ENCODE results near the gene COX14. TPM values are rescaled to one million over a fixed set of nuclear protein-coding genes. Genes with fewer than 3 reads are reported as not detected.
"Not testable (repeated sequence)": the region's sequence is repeated elsewhere in the genome, so short reads cannot be mapped to it uniquely, and the experiment has no call there.

COX14 gene
- total and polyA plus RNA-seq, 2 experiments from 2014 or later, result 53.4 to 122 TPM

GRCh38 chr12:50082644-50083043 lies 29.4 kb upstream of the COX14 start:
- Histone ChIP-seq H2AFZ (no peak overlapping the region), H3K4me3 (no peak overlapping the region), H3K27me3 (replicated peaks; ENCODE audit: insufficient read depth) (no peaks in the 10 kb centered on the region), H4K20me1 (ENCODE audit: insufficient read depth) (no peaks in the 10 kb centered on the region), H3K9me3 (ENCODE audit: low read depth) (no peaks in the 10 kb centered on the region), H3K27ac (no peak overlapping the region), H3K9ac (no peak overlapping the region), H3K36me3 (ENCODE audit: low read depth) (no peaks in the 10 kb centered on the region), H3K79me2 (ENCODE audit: insufficient read depth) (peaks cover 22% of the 10 kb centered on the region), H3K4me2 (ENCODE audit: unreplicated experiment) (no peak overlapping the region), H3K9me2 (ENCODE audit: insufficient read depth) (no peaks in the 10 kb centered on the region), H3K4me1 (ENCODE audit: insufficient read depth) (peaks cover 14% of the 10 kb centered on the region), H3F3A (ENCODE audit: insufficient read depth) (peaks cover 18% of the 10 kb centered on the region)
- no peak for DNase-seq
- WGBS, 2 experiments (ENCODE audit: low coverage in 1 of 2, low lambda C conversion rate in 2 of 2, missing lambda C conversion rate in 2 of 2), result 78 to 82% methylated on average over 7 of the region's 7 CpGs
- TF ChIP-seq EZH2phosphoT487 (IDR thresholded peaks at IDR 0.05; ENCODE audit: insufficient read depth, low read depth), result no peak
- TF ChIP-seq EZH2 (IDR thresholded peaks at IDR 0.05; ENCODE audit: insufficient read depth, poor library complexity, severe bottlenecking), result no peak
- in situ Hi-C loops (cut with MboI), result no loop called here

GRCh38 chr12:50083301-50083700 lies 28.7 kb upstream of the COX14 start:
- H2AFZ ChIP-seq, result no peak overlapping the region
- peaks cover 19% of the 10 kb centered on the region for H3K4me1 ChIP-seq (ENCODE audit: insufficient read depth)
- no peaks in the 10 kb centered on the region for H4K20me1 ChIP-seq (ENCODE audit: insufficient read depth)
- no peaks in the 10 kb centered on the region for H3K36me3 ChIP-seq (ENCODE audit: low read depth)
- no peak for DNase-seq
- peaks cover 22% of the 10 kb centered on the region for H3K79me2 ChIP-seq (ENCODE audit: insufficient read depth)
- 94 to 100% methylated on average over 1 of the region's 1 CpG for WGBS, 2 experiments (ENCODE audit: low coverage in 1 of 2, low lambda C conversion rate in 2 of 2, missing lambda C conversion rate in 2 of 2)
- no peak overlapping the region for H3K4me3 ChIP-seq
- no peaks in the 10 kb centered on the region for H3K9me3 ChIP-seq (ENCODE audit: low read depth)
- no peaks in the 10 kb centered on the region for H3K27me3 ChIP-seq (replicated peaks; ENCODE audit: insufficient read depth)
- H3F3A ChIP-seq (ENCODE audit: insufficient read depth), result peaks cover 25% of the 10 kb centered on the region
- no peak overlapping the region for H3K9ac ChIP-seq
- no peaks in the 10 kb centered on the region for H3K9me2 ChIP-seq (ENCODE audit: insufficient read depth)
- H3K27ac ChIP-seq, result no peak overlapping the region
- in situ Hi-C loops (cut with MboI), result no loop called here
- TF ChIP-seq EZH2 (IDR thresholded peaks at IDR 0.05; ENCODE audit: insufficient read depth, poor library complexity, severe bottlenecking) (no peak), EZH2phosphoT487 (IDR thresholded peaks at IDR 0.05; ENCODE audit: insufficient read depth, low read depth) (no peak)
- no peak overlapping the region for H3K4me2 ChIP-seq (ENCODE audit: unreplicated experiment)

- H3K36me3 ChIP-seq (ENCODE audit: low read depth); in situ Hi-C loops (cut with MboI); H3K27me3 ChIP-seq (replicated peaks; ENCODE audit: insufficient read depth); H4K20me1 ChIP-seq (ENCODE audit: insufficient read depth); H3K9me3 ChIP-seq (ENCODE audit: low read depth); DNase-seq; H3K9me2 ChIP-seq (ENCODE audit: insufficient read depth): not testable (repeated sequence)
- H3F3A ChIP-seq (ENCODE audit: insufficient read depth), result peaks cover 36% of the 10 kb centered on the region
- H3K4me2 ChIP-seq (ENCODE audit: unreplicated experiment), result peak overlapping the region; percentile 98
- WGBS, 2 experiments (ENCODE audit: low coverage in 1 of 2, low lambda C conversion rate in 2 of 2, missing lambda C conversion rate in 2 of 2), result 33 to 34% methylated on average over 7 of the region's 7 CpGs
- peaks cover 30% of the 10 kb centered on the region for H3K4me1 ChIP-seq (ENCODE audit: insufficient read depth)
- peak overlapping the region; percentile 66 for H3K27ac ChIP-seq
- H3K79me2 ChIP-seq (ENCODE audit: insufficient read depth), result peaks cover 29% of the 10 kb centered on the region
- H2AFZ ChIP-seq, result peak overlapping the region; percentile 93
- H3K4me3 ChIP-seq, result peak overlapping the region; percentile 90
- peak overlapping the region; percentile 88 for H3K9ac ChIP-seq
Measured at GRCh38 chr12:50084409-50084774, 27.6 kb upstream of the COX14 start.

GRCh38 chr12:50084775-50085614 lies 27.0 kb upstream of the COX14 start, which contains the start of gene SMARCD1:
Gene SMARCD1, plus strand, starts transcription at chr12:50085342. Its CDS starts 28 bp downstream, at chr12:50085370.
- H3K27me3 ChIP-seq (replicated peaks; ENCODE audit: insufficient read depth), result no peaks in the 10 kb centered on the region
- peak within 1 kb of the TSS; percentile 93 for H2AFZ ChIP-seq
- no peaks in the 10 kb centered on the region for H3K9me2 ChIP-seq (ENCODE audit: insufficient read depth)
- H3K4me3 ChIP-seq, result peak within 1 kb of the TSS; percentile 90
- peak within 1 kb of the TSS; percentile 66 for H3K27ac ChIP-seq
- in situ Hi-C loops (cut with MboI), result no loop called here
- WGBS, 2 experiments (ENCODE audit: low coverage in 1 of 2, low lambda C conversion rate in 2 of 2, missing lambda C conversion rate in 2 of 2), result 1% methylated on average over 59 to 67 of the region's 69 CpGs
- H4K20me1 ChIP-seq (ENCODE audit: insufficient read depth), result no peaks in the 10 kb centered on the region
- H3K79me2 ChIP-seq (ENCODE audit: insufficient read depth), result peaks cover 35% of the 10 kb centered on the region
- peak within 1 kb of the TSS; percentile 88 for H3K9ac ChIP-seq
- peak; percentile 91 for DNase-seq
- TF ChIP-seq EZH2 (IDR thresholded peaks at IDR 0.05; ENCODE audit: insufficient read depth, poor library complexity, severe bottlenecking) (no peak), EZH2phosphoT487 (IDR thresholded peaks at IDR 0.05; ENCODE audit: insufficient read depth, low read depth) (no peak)
- H3K9me3 ChIP-seq (ENCODE audit: low read depth), result no peaks in the 10 kb centered on the region
- H3K4me2 ChIP-seq (ENCODE audit: unreplicated experiment), result peak within 1 kb of the TSS; percentile 98
- H3F3A ChIP-seq (ENCODE audit: insufficient read depth), result peaks cover 39% of the 10 kb centered on the region
- H3K4me1 ChIP-seq (ENCODE audit: insufficient read depth), result peaks cover 31% of the 10 kb centered on the region
- peaks cover 13% of the 10 kb centered on the region for H3K36me3 ChIP-seq (ENCODE audit: low read depth)
